Fibroblast of villous mesenchyme (primary cell): ENCODE results near the gene CIAO2A. TPM values are rescaled to one million over a fixed set of nuclear protein-coding genes. Genes with fewer than 3 reads are reported as not detected.
"Not testable (repeated sequence)": the region's sequence is repeated elsewhere in the genome, so short reads cannot be mapped to it uniquely, and the experiment has no call there.

Source experiments
- DNase-seq: peaks from one replicate; pipeline ENCODE4 v3.0.0-alpha.2; 2010; ENCODE audit warnings: low read depth
- H3K4me3 ChIP-seq: 2 replicates; pipeline ENCODE4 v1.5.1; 2011; ENCODE audit warnings: low read depth, mild to moderate bottlenecking, low read length
- total RNA-seq: library from RNA; depleted of rRNA; stranded (reverse); fragments of >200 nt; gene quantifications from 2 replicates; pipeline ENCODE4 v1.2.3, GENCODE V29; 2012
- TF ChIP-seq, protein P1 (sequence below): IDR thresholded peaks from 2 replicates; pipeline ENCODE4 v1.5.1; 2012; ENCODE audit warnings: low read depth, mild to moderate bottlenecking, low read length; ENCODE audit not compliant: insufficient read depth

CIAO2A gene
- total RNA-seq, 1 donor: 62.6 TPM

GRCh38 chr15:64125978-64126377, 32.3 kb upstream of the CIAO2A start:
- no peak for DNase-seq
- no peak overlapping the region for H3K4me3 ChIP-seq
- TF ChIP-seq, protein P1, sequence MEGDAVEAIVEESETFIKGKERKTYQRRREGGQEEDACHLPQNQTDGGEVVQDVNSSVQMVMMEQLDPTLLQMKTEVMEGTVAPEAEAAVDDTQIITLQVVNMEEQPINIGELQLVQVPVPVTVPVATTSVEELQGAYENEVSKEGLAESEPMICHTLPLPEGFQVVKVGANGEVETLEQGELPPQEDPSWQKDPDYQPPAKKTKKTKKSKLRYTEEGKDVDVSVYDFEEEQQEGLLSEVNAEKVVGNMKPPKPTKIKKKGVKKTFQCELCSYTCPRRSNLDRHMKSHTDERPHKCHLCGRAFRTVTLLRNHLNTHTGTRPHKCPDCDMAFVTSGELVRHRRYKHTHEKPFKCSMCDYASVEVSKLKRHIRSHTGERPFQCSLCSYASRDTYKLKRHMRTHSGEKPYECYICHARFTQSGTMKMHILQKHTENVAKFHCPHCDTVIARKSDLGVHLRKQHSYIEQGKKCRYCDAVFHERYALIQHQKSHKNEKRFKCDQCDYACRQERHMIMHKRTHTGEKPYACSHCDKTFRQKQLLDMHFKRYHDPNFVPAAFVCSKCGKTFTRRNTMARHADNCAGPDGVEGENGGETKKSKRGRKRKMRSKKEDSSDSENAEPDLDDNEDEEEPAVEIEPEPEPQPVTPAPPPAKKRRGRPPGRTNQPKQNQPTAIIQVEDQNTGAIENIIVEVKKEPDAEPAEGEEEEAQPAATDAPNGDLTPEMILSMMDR: no peak

GRCh38 chr15:64122936-64123351, 29.3 kb upstream of the CIAO2A start:
- DNase-seq: no peak
- TF ChIP-seq, protein P1: no peak
- no peak overlapping the region for H3K4me3 ChIP-seq

GRCh38 chr15:64122444-64122843, 28.8 kb upstream of the CIAO2A start:
- no peak for DNase-seq
- no peak overlapping the region for H3K4me3 ChIP-seq
- TF ChIP-seq, protein P1: no peak

DNA sequence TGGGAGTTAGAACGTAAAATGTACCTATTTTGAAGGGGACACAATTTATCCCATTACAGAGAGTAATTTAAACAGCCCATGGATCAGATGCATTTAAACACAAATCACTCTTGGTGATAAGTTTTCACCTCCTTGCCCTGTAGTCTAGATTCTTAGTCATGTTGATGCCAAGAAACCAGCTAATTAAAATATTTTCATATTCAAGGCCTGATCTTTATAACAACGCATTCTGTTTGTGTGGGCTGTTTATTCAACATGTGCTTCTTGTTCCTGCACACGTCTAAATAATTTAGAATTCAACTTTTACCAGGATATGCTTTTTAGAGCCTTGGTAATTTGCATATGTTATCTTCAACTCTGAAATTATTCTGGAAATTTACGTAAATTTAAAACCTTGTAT, 28.0 kb upstream of the CIAO2A start:
- TF ChIP-seq, protein P1: no peak
- no peak overlapping the region for H3K4me3 ChIP-seq
- DNase-seq: no peak

DNA sequence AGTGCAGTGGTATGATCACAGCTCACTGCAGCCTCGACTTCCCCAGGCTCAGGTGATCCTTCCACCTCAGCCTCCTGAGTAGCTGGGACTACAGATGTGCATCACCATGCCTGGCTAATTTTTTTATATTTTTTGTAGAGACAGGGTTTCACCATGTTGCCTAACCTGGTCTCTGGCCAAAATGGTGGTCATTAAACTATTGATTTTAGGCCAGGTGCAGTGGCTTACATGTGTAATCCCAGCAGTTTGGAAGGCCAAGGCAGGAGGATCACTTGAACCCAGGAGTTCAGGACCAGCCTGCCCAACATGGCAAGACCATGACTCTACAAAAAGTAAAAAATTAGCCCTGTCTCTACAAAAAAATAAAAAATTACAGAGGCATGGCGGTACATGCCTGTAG, 26.7 kb upstream of the CIAO2A start:
- not testable (repeated sequence) for DNase-seq, H3K4me3 ChIP-seq

DNA sequence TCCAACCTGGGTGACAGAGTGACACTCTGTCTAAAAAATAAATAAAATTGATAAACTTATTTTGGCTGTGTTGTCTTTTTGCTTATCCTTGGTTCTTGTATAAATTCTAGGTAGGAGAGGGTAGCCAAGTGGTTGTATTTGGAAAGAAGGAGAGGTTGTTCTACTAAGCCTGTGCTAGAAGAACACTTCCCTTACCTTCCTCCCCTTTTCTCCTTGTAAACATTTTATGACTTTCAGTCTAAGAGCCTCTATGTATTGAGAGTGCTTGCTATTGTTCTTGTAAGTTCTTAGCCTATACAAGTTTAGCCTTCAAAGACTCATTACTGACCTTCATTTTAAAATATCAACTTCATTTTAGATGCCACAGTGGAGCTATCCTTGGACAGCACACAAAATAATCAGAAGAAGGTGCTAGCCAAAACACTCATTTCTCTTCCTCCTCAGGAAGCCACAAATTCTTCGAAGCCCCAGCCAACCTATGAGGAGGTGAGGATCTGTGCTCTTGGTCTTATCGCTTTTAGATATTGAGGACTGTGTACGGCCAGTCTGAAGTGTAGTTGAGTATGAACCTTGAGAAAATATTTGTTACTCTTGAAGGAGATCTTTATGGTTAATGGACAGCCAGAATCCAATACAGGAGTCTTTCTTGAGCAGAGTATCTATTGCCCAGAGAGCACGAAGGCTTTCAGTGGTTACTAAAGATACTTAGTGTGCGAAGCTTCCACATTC, 24.3 kb upstream of the CIAO2A start:
- TF ChIP-seq, protein P1: no peak
- DNase-seq: no peak
- H3K4me3 ChIP-seq: no peak overlapping the region

DNA sequence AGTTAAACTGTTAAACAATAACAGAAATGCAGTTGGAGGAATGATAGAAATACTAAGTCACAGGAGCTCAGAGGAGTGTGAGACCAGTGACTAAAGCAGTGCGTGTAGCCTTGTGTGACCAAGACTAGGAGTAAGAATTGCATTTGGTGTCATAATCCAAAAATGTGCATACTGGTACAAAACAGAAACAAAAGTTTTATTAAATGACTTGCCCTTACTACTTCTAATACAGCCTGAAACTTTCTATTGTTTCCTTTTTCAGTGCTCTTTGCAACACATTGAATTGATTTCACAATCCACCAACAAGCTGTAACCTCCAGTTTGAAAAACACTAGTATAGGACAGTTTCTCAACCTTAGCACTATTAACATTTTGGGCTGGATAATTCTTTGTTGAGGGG, 19.3 kb upstream of the CIAO2A start:
- DNase-seq: peak; percentile 76
- TF ChIP-seq, protein P1: no peak
- H3K4me3 ChIP-seq: no peak overlapping the region
